Measurements from ENCODE around the gene SF3A2.

- no peak for TF ChIP-seq POLR2A (IDR thresholded peaks at IDR 0.05)
- no peak for TF ChIP-seq CTCF (IDR thresholded peaks at IDR 0.05)
- TF ChIP-seq POLR2AphosphoS5 (IDR thresholded peaks at IDR 0.05; ENCODE audit: insufficient read depth in 1 of 2, low read depth in 1 of 2): no peak
Measured at GRCh38 chr19:2243274-2244124, 6.9 kb downstream of the SF3A2 start.

All from vagina (tissue), 2 donors.